Fibroblast of pulmonary artery (primary cell): ENCODE data around the gene SPZ1.
"Not testable (repeated sequence)": the region's sequence is repeated elsewhere in the genome, so short reads cannot be mapped to it uniquely, and the experiment has no call there.

Source experiments
- DNase-seq: peaks from one replicate; pipeline ENCODE4 v3.0.0-alpha.2; 2010; ENCODE audit warnings: low read depth
- H3K4me3 ChIP-seq: replicated peaks from 2 replicates; pipeline ENCODE4 v1.5.1; 2011; ENCODE audit warnings: low read depth, mild to moderate bottlenecking, control low read depth, low read length, moderate library complexity
- CTCF ChIP-seq: IDR thresholded peaks from 2 replicates; pipeline ENCODE4 v1.5.1; 2011; ENCODE audit warnings: mild to moderate bottlenecking, control low read depth, low read length, inconsistent platforms; ENCODE audit errors: missing control alignments

Gene SPZ1

GRCh38 chr5:80288177-80288576 is 31.6 kb upstream of the SPZ1 start:
- no peak for DNase-seq
- no peak overlapping the region for H3K4me3 ChIP-seq
- no peak for TF ChIP-seq CTCF

DNA sequence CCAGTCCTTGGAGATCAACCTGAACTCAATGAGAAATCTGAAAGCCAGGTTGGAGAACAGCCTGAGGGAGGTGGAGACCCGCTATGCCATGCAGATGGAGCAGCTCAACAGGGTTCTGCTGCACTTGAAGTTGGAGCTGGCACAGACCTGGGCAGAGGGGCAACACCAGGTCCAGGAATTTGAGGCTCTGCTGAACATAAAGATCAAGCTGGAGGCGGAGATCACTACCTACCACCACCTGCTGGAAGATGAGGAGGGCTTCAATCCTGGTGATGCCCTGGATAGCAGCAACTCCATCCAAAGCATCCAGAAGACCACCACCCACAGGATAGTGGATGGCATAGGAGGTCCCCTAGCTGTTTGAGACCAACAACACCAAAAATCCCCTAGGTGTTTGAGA is 30.5 kb upstream of the SPZ1 start:
- DNase-seq, result no peak
- no peak overlapping the region for H3K4me3 ChIP-seq
- no peak for TF ChIP-seq CTCF

DNA sequence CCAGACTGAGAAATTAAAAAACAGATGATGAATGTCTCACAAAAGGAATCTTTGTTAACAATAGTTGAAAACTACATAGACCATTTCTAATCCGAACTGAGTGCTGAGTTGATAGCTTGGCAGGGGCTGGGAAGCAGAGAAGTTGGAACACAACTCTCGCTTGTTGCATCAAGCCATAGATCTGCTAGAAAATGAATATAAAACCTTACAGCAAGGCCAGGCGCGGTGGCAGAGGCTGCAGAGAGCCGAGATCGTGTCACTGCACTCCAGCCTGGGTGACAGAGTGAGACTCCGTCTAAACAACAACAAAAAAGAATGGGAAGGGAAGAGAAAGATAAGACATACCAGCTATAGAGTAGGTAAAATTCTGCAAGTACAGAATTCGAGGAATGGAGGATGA is 28.0 kb upstream of the SPZ1 start:
- H3K4me3 ChIP-seq, result no peak overlapping the region
- DNase-seq, result no peak
- TF ChIP-seq CTCF, result no peak

DNA sequence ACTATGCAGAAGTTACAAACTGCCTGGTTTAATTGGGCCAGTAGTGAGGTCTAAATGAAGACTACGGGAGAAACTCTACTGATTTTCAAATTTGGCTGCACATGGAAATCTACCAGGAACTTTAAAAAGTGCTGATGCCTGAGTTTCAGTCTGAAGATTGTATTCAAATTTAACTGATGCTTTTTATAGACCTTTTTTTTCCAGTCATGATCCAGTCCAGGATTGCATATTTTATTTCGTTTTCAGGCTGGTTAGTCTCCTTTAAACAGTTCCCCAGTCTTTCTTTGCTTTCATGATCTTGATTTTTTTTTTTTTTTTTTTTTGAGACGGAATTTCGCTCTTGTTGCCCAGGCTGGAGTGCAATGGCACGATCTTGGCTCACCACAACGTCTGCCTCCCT is 23.7 kb upstream of the SPZ1 start:
- H3K4me3 ChIP-seq, result no peak overlapping the region
- no peak for TF ChIP-seq CTCF
- DNase-seq, result no peak

DNA sequence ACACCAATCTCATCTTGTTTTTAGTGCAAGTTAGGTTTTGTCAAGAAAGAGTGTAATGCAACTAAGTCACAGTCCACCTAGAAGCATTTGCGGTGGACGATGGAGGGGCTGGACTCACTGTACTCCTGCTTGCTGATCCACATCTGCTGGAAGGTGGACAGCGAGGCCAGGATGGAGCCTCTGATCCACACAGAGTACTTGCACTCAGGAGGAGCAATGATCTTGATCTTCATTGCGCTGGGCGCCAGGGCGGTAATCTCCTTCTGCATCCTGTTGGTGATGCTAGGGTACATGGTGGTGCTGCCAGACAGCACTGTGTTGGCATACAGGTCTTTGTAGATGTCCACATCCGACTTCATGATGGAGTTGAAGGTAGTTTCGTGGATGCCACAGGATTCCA is 20.2 kb upstream of the SPZ1 start:
- no peak for DNase-seq
- TF ChIP-seq CTCF, result no peak
- H3K4me3 ChIP-seq, result no peak overlapping the region

- TF ChIP-seq CTCF, result no peak
- no peak for DNase-seq
- no peak overlapping the region for H3K4me3 ChIP-seq
Measured at GRCh38 chr5:80300125-80300524, 19.7 kb upstream of the SPZ1 start.

DNA sequence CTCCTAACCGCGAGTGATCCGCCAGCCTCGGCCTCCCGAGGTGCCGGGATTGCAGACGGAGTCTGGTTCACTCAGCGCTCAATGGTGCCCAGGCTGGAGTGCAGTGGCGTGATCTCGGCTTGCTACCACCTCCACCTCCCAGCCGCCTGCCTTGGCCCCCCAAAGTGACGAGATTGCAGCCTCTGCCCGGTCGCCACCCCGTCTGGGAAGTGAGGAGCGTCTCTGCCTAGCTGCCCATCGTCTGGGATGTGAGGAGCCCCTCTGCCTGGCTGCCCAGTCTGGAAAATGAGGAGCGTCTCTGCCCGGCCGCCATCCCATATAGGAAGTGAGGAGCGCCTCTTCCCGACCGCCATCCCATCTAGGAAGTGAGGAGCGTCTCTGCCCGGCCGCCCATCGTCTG is 19.0 kb upstream of the SPZ1 start:
- not testable (repeated sequence) for DNase-seq, H3K4me3 ChIP-seq

DNA sequence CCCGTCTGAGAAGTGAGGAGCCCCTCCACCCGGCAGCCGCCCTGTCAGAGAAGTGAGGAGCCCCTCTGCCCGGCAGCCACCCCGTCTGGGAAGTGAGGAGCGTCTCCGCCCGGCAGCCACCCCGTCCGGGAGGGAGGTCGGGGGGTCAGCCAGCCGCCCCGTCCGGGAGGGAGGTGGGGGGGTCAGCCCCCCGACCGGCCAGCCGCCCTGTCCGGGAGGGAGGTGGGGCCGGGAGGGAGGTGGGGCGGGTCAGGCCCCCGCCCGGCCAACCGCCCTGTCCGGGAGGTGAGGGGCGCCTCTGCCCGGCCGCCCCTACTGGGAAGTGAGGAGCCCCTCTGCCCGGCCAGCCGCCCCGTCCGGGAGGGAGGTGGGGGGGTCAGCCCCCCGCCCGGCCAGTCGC is 18.5 kb upstream of the SPZ1 start:
- not testable (repeated sequence) for H3K4me3 ChIP-seq, DNase-seq
